Liver (tissue), 3 donors: Measurements from ENCODE around the gene SERPINE2.

Experiments
- FOXA1 ChIP-seq: IDR thresholded peaks from 2 replicates; pipeline ENCODE4 v1.6.1; 2016; ENCODE audit warnings: antibody characterized with exemption
- GABPA ChIP-seq, 2 donors: IDR thresholded peaks in 1 of 2; conservative IDR thresholded peaks in 1 of 2; 2 replicates each; pipeline ENCODE4 v1.6.1; 2016; ENCODE audit warnings: antibody characterized with exemption in 2 of 2, mild to moderate bottlenecking in 1 of 2, moderate library complexity in 1 of 2
- SP1 ChIP-seq: IDR thresholded peaks from 2 replicates; pipeline ENCODE4 v1.6.1; 2018; ENCODE audit warnings: antibody characterized with exemption, mild to moderate bottlenecking
- TF ChIP-seq, protein P1 (sequence below): fragments of 150-350 bp; IDR thresholded peaks from 2 replicates; pipeline ENCODE4 v1.5.1; 2017; ENCODE audit warnings: improper control_type of control experiment, low read depth, low read length; ENCODE audit not compliant: missing input control
- TF ChIP-seq, protein P2 (sequence below): IDR thresholded peaks from 2 replicates; pipeline ENCODE4 v1.6.1; 2016; ENCODE audit warnings: antibody characterized with exemption
- TF ChIP-seq, protein P3 (sequence below): IDR thresholded peaks from 2 replicates; pipeline ENCODE4 v1.6.1; 2016; ENCODE audit warnings: antibody characterized with exemption, mild to moderate bottlenecking
- donor health status: healthy.
- donor health status: healthy.

DNA sequence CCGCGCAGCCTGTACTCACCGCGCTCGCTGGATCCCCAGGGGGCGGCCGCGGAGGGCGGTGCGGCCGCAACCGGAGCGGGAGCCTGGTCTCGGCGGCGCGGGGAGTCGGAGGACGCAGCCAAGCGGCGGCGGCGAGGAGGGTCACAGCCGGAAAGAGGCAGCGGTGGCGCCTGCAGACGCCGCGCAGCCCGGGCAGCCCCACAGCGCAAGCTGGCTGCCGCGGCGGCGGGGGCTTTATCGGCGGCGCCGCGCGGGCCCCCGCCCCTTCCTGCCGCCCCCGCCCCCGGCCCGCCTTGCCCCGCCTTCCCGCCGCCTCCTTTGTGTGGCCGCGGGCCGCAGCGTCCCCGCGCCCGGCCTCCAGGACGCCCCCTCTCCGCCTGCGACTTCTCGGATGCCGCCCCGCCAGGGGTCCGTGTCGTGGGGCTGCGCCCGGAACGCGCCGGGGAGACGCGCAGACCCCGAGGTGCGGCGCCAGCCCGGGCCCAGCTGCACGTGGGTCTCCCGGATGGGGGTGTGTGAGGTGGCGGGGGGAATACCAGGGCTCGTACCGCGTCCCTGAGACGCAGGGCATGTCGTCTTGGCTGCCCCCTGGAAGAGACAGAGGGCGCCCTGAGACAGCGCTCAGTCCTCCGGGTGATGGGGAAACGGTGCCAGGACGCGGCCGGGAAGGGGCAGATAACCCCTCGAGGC, at the start of gene SERPINE2:
- TF ChIP-seq, protein P1, sequence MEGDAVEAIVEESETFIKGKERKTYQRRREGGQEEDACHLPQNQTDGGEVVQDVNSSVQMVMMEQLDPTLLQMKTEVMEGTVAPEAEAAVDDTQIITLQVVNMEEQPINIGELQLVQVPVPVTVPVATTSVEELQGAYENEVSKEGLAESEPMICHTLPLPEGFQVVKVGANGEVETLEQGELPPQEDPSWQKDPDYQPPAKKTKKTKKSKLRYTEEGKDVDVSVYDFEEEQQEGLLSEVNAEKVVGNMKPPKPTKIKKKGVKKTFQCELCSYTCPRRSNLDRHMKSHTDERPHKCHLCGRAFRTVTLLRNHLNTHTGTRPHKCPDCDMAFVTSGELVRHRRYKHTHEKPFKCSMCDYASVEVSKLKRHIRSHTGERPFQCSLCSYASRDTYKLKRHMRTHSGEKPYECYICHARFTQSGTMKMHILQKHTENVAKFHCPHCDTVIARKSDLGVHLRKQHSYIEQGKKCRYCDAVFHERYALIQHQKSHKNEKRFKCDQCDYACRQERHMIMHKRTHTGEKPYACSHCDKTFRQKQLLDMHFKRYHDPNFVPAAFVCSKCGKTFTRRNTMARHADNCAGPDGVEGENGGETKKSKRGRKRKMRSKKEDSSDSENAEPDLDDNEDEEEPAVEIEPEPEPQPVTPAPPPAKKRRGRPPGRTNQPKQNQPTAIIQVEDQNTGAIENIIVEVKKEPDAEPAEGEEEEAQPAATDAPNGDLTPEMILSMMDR, result no peak
- TF ChIP-seq FOXA1, result no peak
- TF ChIP-seq, protein P2, sequence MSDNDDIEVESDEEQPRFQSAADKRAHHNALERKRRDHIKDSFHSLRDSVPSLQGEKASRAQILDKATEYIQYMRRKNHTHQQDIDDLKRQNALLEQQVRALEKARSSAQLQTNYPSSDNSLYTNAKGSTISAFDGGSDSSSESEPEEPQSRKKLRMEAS, result no peak
- TF ChIP-seq, protein P3, sequence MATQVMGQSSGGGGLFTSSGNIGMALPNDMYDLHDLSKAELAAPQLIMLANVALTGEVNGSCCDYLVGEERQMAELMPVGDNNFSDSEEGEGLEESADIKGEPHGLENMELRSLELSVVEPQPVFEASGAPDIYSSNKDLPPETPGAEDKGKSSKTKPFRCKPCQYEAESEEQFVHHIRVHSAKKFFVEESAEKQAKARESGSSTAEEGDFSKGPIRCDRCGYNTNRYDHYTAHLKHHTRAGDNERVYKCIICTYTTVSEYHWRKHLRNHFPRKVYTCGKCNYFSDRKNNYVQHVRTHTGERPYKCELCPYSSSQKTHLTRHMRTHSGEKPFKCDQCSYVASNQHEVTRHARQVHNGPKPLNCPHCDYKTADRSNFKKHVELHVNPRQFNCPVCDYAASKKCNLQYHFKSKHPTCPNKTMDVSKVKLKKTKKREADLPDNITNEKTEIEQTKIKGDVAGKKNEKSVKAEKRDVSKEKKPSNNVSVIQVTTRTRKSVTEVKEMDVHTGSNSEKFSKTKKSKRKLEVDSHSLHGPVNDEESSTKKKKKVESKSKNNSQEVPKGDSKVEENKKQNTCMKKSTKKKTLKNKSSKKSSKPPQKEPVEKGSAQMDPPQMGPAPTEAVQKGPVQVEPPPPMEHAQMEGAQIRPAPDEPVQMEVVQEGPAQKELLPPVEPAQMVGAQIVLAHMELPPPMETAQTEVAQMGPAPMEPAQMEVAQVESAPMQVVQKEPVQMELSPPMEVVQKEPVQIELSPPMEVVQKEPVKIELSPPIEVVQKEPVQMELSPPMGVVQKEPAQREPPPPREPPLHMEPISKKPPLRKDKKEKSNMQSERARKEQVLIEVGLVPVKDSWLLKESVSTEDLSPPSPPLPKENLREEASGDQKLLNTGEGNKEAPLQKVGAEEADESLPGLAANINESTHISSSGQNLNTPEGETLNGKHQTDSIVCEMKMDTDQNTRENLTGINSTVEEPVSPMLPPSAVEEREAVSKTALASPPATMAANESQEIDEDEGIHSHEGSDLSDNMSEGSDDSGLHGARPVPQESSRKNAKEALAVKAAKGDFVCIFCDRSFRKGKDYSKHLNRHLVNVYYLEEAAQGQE, result no peak
- no peak for TF ChIP-seq SP1
- TF ChIP-seq GABPA (IDR thresholded peaks at IDR 0.05 in 1 of 2, conservative IDR thresholded peaks at IDR 0.05 in 1 of 2), result no peak
